ENCODE measurements around the gene DUSP3. TPM values are rescaled to one million over a fixed set of nuclear protein-coding genes. Genes with fewer than 3 reads are reported as not detected.
A peak's percentile ranks its signal among the peaks of the same experiment; 100 is the strongest.

Gene DUSP3
- total RNA-seq, 1 donor from 2014 or later, result 36.4 TPM

DNA sequence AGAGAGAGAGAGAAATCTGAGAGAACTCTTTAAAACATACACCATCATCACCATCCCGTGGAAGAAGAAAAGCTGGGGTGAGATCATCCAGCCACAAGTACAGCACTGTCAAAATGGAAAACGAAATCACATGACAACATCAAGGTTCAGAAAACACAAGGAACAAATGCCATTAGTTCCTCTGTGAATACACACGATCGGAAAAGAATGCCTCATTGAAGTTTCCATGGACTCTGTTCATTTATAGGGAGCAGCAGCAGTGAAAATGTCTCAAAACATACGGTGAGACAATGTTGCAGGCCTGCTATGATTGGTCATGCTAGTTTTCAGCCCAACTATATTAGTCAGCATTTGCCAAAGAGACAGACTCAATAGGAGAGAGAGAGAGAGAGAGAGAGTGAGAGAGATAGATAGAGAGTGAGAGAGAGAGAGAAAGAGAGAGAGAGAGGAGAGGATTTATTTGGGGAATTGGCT lies 5.9 kb upstream of the DUSP3 start:
- H3K27me3 Mint-ChIP-seq (ENCODE audit: unreplicated experiment), result peaks cover 6% of the 10 kb centered on the region
- no peaks in the 10 kb centered on the region for H3K36me3 Mint-ChIP-seq (ENCODE audit: unreplicated experiment)
- TF ChIP-seq, protein P1, sequence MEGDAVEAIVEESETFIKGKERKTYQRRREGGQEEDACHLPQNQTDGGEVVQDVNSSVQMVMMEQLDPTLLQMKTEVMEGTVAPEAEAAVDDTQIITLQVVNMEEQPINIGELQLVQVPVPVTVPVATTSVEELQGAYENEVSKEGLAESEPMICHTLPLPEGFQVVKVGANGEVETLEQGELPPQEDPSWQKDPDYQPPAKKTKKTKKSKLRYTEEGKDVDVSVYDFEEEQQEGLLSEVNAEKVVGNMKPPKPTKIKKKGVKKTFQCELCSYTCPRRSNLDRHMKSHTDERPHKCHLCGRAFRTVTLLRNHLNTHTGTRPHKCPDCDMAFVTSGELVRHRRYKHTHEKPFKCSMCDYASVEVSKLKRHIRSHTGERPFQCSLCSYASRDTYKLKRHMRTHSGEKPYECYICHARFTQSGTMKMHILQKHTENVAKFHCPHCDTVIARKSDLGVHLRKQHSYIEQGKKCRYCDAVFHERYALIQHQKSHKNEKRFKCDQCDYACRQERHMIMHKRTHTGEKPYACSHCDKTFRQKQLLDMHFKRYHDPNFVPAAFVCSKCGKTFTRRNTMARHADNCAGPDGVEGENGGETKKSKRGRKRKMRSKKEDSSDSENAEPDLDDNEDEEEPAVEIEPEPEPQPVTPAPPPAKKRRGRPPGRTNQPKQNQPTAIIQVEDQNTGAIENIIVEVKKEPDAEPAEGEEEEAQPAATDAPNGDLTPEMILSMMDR (IDR thresholded peaks at IDR 0.05), result no peak
- H3K4me3 Mint-ChIP-seq (ENCODE audit: unreplicated experiment), result no peak overlapping the region
- DNase-seq (ENCODE audit: extremely low spot score, unreplicated experiment), result no peak
- no peak overlapping the region for H3K27ac Mint-ChIP-seq (ENCODE audit: unreplicated experiment)
- no peaks in the 10 kb centered on the region for H3K9me3 Mint-ChIP-seq (ENCODE audit: unreplicated experiment)
- H3K4me1 Mint-ChIP-seq (ENCODE audit: unreplicated experiment), result peaks cover 5% of the 10 kb centered on the region

DNA sequence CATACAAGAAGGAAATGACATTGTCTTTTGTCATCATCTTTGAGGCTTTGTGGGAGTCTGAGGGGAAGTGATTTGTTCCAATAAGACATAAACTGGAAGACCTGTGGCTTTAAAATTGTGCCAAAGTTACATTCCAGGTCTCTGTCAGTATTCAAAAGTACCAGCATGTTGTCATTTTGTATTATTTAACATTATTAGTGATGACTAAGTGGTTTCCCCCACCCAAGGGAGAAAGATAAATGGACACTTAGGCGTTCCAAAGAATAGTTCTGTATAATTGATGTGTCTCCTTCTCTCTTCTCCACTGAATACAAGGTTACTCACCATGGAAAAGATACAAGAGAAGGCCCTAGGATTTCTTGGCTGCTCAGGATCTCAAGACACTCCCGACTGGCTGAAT lies 5.3 kb upstream of the DUSP3 start:
- Mint-ChIP-seq H3K4me1 (ENCODE audit: unreplicated experiment) (peaks cover 8% of the 10 kb centered on the region), H3K27ac (ENCODE audit: unreplicated experiment) (no peak overlapping the region), H3K9me3 (ENCODE audit: unreplicated experiment) (no peaks in the 10 kb centered on the region), H3K36me3 (ENCODE audit: unreplicated experiment) (no peaks in the 10 kb centered on the region), H3K27me3 (ENCODE audit: unreplicated experiment) (peaks cover 6% of the 10 kb centered on the region), H3K4me3 (ENCODE audit: unreplicated experiment) (no peak overlapping the region)
- TF ChIP-seq, protein P1 (IDR thresholded peaks at IDR 0.05), result no peak
- no peak for DNase-seq (ENCODE audit: extremely low spot score, unreplicated experiment)

DNA sequence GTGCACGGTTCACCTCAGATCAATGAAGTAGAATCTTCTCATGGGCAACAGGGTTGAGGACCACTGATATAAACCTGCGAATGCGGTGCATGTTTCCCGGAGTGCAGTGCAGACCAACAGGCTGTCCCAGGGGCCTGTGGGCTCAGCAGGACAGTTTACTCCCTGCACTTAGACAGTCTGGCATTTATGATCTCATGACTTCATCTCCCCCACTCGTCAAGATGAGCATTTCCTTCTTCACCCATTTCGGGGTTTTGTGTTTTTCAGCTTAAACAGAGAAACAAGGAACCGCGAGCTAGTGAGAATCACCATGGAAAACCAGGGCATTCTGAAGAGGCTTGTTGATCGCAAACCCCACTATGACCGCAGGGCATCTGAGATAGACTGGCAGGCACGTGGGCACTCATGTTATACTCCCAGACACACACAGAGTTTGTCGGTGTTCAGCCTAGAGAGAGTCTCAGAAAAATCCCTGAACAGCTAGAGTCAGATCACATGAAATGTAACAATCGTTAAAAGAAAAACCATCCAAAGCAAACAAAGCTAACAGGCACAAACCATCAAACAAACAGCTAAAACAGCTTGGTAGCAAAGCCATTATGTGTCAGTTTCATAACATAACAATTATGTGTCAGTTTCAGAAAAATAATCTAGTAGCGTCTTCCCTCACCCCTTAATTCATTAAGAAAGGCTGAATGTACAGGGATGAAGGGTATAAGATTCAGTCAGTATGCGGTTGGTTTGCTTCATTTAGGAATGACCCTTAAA lies 4.3 kb upstream of the DUSP3 start:
- H3K27me3 Mint-ChIP-seq (ENCODE audit: unreplicated experiment), result peaks cover 4% of the 10 kb centered on the region
- no peaks in the 10 kb centered on the region for H3K36me3 Mint-ChIP-seq (ENCODE audit: unreplicated experiment)
- TF ChIP-seq, protein P1 (IDR thresholded peaks at IDR 0.05), result no peak
- no peak overlapping the region for H3K4me3 Mint-ChIP-seq (ENCODE audit: unreplicated experiment)
- peaks cover 9% of the 10 kb centered on the region for H3K4me1 Mint-ChIP-seq (ENCODE audit: unreplicated experiment)
- H3K9me3 Mint-ChIP-seq (ENCODE audit: unreplicated experiment), result no peaks in the 10 kb centered on the region
- no peak for DNase-seq (ENCODE audit: extremely low spot score, unreplicated experiment)
- no peak overlapping the region for H3K27ac Mint-ChIP-seq (ENCODE audit: unreplicated experiment)

DNA sequence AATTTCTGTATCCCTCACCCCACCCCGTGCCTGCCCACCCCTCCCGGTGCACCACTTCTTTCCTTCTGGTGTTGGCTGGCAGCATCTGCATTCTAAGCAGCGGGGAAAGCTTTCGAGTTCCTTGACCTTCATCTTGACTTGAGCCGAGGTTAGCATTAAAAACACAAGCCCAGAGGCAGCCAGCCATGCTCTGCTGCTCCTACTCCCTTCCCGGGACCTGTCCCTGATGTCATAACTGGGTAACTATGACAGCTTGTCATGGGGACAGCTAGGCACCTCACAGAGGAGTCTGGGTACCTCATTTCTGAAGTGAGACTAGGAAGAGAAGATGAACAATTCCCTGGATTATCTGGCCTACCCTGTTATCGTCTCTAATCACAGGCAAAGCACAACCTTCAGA lies 1.4 kb upstream of the DUSP3 start, which contains the start of gene CFAP97D1:
Gene CFAP97D1, plus strand, starts transcription at position 301 of the 400 bp plus-strand sequence. Its CDS starts 28 bp downstream, at position 329.
- peak within 1 kb of the TSS; percentile 47 for H3K27ac Mint-ChIP-seq (ENCODE audit: unreplicated experiment)
- TF ChIP-seq, protein P1 (IDR thresholded peaks at IDR 0.05), result no peak
- H3K9me3 Mint-ChIP-seq (ENCODE audit: unreplicated experiment), result no peaks in the 10 kb centered on the region
- no peaks in the 10 kb centered on the region for H3K36me3 Mint-ChIP-seq (ENCODE audit: unreplicated experiment)
- peak within 1 kb of the TSS; percentile 70 for H3K4me3 Mint-ChIP-seq (ENCODE audit: unreplicated experiment)
- peaks cover 17% of the 10 kb centered on the region for H3K4me1 Mint-ChIP-seq (ENCODE audit: unreplicated experiment)
- H3K27me3 Mint-ChIP-seq (ENCODE audit: unreplicated experiment), result peaks cover 2% of the 10 kb centered on the region
- DNase-seq (ENCODE audit: extremely low spot score, unreplicated experiment), result no peak
